HG03439 (cell line): ENCODE data around the gene CSF2RB.

Experiments used
- ATAC-seq: cut with Tn5 transposase; IDR thresholded peaks from one replicate; pipeline ENCODE4 v1.9.1; 2021; ENCODE audit warnings: mild to moderate bottlenecking, moderate library complexity; ENCODE audit not compliant: unreplicated experiment

Gene CSF2RB

GRCh38 chr22:36887162-36887561 is 26.3 kb upstream of the CSF2RB start:
- ATAC-seq = no peak

GRCh38 chr22:36891646-36892045 is 21.8 kb upstream of the CSF2RB start:
- ATAC-seq = no peak

DNA sequence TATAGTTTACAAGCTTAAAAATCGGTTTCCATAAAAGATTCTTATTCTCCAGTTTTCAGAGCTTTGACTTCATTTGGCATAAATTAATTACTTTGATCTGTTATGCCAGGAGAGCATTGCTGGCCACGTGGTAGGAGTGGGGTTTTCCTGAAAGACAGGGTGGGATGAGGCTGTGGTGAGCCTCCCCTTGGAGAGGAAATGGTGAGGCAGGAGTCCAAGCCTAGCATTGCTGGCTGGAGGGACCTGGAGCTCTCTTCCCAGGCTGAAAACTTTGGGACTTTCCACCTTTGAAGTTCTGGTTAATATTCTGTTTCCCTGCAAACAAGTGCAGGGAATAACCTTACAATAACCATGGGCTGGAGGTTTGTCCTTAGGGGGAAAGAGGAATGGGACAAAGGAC is 21.1 kb upstream of the CSF2RB start:
- ATAC-seq = no peak

DNA sequence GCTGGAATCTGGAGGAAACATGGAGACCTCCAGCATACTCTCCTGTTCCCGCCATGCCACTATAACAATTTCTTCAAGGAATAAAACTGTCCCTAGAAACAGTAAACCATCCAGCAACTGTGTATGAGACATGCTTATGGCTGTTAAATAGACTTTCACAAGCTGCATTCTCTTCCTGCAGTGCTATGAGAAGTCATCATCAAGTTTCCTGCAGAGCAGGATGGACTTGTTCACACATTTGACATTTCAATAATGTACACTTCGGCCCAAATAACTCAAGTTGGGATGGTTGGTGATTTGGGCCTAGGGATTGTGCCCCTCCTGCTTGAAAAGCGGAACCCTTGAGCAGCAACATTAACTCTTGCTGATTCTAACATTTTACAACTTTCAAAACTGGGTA is 20.2 kb upstream of the CSF2RB start:
- no peak for ATAC-seq

- no peak for ATAC-seq
Observed at GRCh38 chr22:36894266-36894665, 19.2 kb upstream of the CSF2RB start.

DNA sequence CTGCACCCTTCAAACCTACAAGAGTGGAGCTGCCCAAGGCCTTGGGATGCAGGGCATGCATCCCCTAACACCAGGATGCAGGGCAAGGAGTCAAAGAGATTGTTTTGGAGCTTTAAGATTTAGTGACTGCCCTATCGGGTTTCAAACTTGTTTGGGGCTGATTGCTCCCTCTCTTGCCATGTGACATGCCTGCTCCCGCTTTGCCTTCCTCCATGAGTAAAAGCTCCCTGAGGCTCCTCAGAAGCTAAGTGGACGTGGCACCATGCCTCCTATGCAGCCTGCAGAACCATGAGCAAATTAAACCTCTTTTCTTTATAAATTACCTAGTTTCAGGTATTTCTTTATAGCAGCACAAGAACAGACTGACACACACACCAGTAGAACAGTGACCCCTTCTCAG is 15.8 kb upstream of the CSF2RB start:
- ATAC-seq = no peak

DNA sequence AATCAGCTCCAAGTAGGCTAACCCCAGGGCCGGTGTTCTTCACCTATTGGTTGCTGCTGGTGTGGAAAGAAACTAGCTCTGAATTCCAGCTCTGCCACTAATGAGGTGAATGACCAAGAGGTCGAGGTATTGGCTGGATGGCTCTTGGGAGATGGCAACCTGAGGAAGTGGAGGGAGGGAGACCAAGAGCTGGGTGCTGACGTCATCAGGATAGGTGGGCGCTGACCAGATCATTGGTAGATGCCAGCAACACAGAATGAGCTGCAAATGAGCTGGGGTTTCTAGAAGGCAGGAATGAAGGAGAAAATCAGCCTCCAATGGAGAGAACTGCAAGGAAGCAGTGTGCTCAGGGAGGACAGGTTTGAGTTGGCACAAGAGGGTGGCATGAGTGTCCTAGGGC is 14.7 kb upstream of the CSF2RB start:
- ATAC-seq = no peak

DNA sequence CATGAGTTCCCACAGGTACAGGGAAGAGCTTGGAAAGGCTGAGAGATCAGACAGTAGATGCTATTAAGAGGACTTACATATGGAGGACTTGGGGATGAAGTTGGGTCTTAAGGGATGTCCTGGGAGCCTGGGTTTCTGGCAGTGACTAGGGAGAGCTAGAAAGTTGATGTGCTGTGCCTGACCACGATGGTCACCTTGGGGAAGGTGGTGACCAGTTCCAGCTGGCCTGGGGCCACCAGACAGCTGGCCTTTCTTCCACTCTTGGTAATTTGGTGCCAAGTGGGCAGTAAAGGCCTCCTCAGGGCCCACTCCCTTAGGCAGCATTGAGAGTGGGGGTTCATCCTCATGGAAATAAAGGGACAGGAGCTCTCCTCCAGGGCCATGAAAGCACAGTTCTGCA is 13.9 kb upstream of the CSF2RB start:
- ATAC-seq = no peak

GRCh38 chr22:36900225-36900624 is 13.2 kb upstream of the CSF2RB start:
- ATAC-seq = no peak

GRCh38 chr22:36900880-36901279 is 12.5 kb upstream of the CSF2RB start:
- no peak for ATAC-seq

DNA sequence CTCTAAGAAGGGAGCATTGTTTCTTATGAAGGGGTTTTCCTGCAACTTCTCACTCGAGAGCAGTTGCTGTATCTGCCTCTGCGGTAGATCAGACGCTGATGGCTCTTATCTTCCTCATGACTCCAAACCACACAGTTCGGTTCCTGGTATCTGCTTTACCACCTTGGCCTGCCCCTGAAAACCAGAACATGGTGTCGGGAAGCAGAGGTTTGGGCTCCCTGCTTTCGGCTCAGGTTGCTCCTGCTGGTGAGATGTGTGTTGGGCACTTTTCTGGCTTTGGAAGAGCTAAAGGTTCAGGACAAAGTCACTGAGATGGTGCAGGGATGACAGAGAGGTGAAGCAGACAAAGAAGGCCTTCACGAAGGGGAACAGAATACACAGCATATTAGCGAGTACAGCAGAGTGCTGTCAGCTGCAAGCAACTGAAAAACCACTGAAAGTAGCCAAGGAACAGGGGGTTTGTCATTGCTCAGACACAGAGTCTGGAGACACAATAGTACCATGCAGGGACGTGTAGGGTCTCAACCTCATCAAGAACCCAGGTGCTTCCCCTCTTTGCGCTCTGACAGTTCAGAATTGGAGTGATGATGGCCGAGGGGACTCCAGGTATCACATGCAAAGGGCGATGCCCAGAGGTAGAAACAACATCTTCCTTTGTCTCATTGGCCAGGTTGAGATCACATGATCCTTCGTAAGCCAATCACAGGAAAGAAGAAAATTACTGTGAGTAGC is 11.9 kb upstream of the CSF2RB start:
- no peak for ATAC-seq

GRCh38 chr22:36902143-36902926 is 11.1 kb upstream of the CSF2RB start:
- ATAC-seq = no peak

- no peak for ATAC-seq
Observed at GRCh38 chr22:36904260-36904880, 9.1 kb upstream of the CSF2RB start.

DNA sequence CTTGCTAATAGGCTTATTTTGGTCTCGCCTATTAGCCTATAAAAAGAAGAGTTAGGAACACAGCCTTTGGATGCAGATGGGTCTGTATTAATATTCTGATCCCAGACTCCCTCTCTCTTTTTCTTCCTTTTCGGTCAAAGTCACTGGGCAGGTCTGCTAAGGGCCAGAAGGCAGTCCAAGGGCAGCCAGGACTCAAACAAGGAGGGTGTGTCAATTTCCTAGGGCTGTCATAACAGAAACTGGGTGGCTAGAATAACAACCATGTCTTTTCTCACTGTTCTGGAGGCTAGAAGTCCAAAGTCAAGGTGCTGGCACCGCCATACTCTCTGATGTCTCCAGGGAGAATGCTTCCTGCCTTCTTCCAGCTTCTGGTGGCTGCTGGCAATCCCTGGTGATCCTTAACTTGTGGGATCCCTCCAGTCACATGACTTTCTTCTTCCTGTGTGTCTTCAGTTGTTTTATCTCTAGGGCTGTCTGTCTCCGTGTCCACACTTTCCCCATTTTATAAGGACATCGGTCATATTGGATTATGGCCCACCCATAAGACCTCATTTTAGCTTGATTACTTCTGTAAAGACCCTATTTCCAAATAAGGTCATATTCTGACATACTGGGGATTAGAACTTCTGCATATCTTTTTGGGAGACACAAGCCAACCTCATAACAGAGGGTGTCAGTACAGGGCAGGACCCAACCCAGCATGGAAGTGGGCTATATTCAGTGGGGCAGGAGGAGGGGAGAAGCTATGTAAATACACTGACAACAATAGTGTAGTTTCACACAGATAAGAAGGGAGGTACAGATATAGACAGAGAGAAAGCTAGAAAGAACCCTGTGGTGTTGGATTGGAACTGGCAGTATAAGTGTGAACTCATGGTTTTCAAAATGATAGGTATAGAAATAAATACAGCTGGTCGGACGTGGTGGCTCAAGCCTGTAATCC is 5.9 kb upstream of the CSF2RB start:
- ATAC-seq = no peak

DNA sequence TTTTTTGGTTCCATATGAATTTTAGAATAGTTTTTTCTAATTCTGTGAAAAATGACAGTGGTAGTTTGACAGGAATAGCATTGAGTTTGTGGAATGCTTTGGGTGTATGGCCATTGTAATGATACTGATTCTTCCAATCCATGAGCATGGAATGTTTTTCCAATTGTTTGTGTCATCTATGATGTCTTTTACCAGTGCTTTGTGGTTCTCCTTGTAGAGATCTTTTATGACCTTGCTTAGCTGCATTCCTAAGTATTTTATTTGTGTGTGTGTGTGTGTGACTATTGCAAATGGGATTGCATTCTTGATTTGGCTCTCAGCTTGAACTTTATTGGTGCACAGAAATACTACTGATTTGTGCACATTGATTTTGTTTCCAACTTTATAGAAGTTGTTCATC is 3.0 kb upstream of the CSF2RB start:
- ATAC-seq = no peak

DNA sequence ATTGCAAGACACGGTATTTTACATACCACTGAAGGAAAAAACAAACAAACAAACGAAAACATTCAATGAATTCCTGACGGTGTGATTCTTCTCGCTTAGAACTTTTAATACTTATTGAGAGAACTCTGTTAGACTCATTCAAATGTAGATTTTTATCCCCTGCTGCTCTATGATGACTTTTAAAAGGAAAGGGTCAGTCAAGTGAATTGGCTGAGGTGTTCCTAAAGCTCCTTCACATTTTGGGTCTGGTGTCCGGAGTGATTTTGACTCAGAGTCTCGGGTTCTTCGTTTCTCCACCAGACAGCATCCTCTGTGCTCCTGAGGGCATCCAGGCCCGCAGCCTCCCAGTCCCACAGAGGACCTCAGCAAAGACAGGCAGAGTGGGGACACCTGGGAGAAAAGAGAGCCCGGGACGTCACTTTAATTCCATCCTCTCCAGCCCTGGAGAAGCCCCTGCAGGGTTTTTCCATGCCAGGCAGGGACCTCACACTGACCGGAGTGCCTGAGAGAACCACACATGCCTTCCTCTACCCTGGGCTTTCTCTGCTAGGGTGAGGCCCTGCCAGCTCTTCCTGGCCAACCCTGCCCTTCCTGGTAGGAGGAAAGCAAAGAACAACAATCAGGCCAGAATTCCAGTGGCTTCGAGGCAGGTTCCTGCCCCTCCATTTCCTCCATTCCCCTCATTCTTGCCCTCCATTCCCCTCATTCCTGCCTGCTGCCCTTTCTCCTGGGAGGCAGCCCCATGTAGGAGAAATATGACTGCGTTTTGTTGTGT is 1.4 kb upstream of the CSF2RB start:
- no peak for ATAC-seq

DNA sequence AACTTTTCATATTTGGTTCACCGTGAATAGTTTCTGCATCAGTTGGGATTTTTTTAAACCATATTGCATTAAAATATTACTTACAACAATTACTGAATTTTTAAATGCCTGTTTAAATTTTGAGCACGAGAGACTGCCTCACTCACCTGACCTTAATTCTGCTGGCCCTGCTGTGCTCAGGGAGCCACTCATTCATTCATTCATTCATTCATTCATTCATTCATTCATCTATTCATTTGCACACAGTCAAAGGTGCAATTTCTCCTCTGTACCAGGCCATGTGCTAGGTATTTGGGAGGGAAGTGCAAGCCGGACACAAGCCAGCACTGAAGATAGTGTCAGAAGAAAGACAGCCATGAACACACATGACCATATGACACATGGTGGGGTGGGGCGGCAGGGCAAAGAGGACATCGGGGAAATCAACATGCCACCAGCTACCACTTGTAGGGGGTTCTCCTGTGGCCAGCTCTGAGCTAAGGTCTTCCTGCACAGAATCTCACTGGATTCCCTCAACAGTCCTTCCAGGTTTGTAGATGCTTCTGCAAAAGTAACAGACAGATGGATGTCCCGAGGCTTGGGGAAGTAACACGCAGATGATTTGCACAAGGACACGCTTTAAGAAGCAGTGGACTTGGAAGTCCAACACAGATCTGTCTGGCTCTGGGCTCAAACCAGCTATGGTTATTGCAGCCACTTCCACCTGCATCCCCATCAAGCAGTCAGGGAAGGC is 568 bp upstream of the CSF2RB start:
- ATAC-seq = no peak

DNA sequence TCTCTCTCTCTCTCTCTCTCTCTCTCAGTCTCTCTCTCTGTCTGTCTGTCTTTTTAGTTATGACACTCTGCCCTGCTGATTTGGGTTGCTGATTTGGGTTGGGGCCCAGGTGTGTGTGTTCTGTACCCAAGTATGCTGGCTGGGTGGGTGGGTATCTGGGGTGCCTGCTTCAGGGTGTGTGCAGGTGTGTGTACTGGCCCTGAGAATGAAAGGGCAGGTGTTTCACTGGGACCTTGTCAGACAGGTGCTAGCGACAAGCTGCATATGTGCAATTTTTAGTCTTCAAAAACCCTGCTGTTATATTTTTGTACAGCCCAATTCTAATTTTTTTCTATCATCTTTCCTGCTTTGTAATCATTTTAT is 943 bp downstream of the CSF2RB start:
- no peak for ATAC-seq

GRCh38 chr22:36916034-36916433 is 2.6 kb downstream of the CSF2RB start:
- no peak for ATAC-seq
